ENCODE measurements around the gene NUDT5. TPM values are rescaled to one million over a fixed set of nuclear protein-coding genes. Genes with fewer than 3 reads are reported as not detected.
A peak's percentile ranks its signal among the peaks of the same experiment; 100 is the strongest.

NUDT5 gene
- total RNA-seq, 1 donor from 2014 or later = 68.4 TPM

DNA sequence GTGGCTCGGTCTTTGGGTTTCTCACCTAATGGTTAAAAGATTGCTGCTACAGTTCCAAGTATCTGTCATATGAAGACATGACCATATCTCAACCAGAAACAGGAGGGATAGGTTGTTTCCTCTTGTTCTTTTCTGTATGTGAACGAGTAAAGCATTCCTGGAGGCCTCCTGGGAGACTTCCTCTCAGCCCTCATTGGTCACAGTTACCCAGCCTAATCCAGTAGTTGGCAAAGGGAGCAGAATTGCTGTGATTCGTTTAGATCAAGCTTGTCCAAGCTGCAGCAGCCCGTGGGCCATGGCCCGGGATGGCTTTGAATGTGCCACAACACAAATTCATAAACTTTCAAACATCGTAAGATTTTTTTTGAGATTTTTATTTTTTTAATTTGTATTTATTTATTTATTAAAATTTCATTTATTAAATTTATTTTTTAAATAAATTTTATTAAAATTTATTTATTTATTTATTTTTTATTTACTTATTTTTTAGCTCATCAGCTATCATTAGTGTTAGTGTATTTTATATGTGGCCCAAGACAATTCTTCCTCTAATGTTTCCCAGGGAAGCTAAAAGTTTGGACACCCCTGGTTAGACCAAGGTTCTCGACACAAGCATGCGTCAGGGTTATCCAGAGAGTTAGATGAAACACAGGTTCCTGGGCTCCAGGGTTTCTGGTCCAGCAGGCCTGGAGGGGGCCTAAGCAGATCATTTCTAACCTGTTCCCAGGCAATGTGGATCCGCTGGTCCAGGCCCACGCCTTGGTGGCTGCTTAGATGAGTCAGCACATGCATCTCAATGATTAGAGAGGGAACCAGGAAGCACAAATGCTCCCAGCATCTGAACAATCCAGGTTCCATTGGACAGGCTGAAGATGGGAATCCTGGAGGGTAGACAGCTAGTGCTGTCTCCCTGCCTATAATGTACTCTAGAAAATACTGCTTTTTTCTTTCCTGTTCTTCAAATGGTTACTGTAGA lies 25.9 kb upstream of the NUDT5 start:
- TF ChIP-seq, protein P1, sequence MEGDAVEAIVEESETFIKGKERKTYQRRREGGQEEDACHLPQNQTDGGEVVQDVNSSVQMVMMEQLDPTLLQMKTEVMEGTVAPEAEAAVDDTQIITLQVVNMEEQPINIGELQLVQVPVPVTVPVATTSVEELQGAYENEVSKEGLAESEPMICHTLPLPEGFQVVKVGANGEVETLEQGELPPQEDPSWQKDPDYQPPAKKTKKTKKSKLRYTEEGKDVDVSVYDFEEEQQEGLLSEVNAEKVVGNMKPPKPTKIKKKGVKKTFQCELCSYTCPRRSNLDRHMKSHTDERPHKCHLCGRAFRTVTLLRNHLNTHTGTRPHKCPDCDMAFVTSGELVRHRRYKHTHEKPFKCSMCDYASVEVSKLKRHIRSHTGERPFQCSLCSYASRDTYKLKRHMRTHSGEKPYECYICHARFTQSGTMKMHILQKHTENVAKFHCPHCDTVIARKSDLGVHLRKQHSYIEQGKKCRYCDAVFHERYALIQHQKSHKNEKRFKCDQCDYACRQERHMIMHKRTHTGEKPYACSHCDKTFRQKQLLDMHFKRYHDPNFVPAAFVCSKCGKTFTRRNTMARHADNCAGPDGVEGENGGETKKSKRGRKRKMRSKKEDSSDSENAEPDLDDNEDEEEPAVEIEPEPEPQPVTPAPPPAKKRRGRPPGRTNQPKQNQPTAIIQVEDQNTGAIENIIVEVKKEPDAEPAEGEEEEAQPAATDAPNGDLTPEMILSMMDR (IDR thresholded peaks at IDR 0.05; ENCODE audit: insufficient read depth, low read length, severe bottlenecking) = no peak
- H3K27me3 ChIP-seq (ENCODE audit: control insufficient read depth, insufficient read depth, low read length) = no peaks in the 10 kb centered on the region
- FAIRE-seq (no peak), DNase-seq (ENCODE audit: low read depth) (peak; percentile 44)
- no peak overlapping the region for H3K4me3 ChIP-seq (ENCODE audit: low read depth, low read length)
- H3K36me3 ChIP-seq (ENCODE audit: control insufficient read depth, insufficient read depth, low read length) = peaks cover 5% of the 10 kb centered on the region

- FAIRE-seq = no peak
- Histone ChIP-seq H3K27me3 (ENCODE audit: control insufficient read depth, insufficient read depth, low read length) (no peaks in the 10 kb centered on the region), H3K4me3 (ENCODE audit: low read depth, low read length) (no peak overlapping the region), H3K36me3 (ENCODE audit: control insufficient read depth, insufficient read depth, low read length) (peaks cover 5% of the 10 kb centered on the region)
- TF ChIP-seq, protein P1 (IDR thresholded peaks at IDR 0.05; ENCODE audit: insufficient read depth, low read length, severe bottlenecking) = no peak
- DNase-seq (ENCODE audit: low read depth) = no peak
Measured at GRCh38 chr10:12218991-12219390, 23.3 kb upstream of the NUDT5 start.

GRCh38 chr10:12214763-12215218 lies 19.1 kb upstream of the NUDT5 start:
- TF ChIP-seq, protein P1 (IDR thresholded peaks at IDR 0.05; ENCODE audit: insufficient read depth, low read length, severe bottlenecking) = peak; percentile 51
- no peak overlapping the region for H3K4me3 ChIP-seq (ENCODE audit: low read depth, low read length)
- H3K27me3 ChIP-seq (ENCODE audit: control insufficient read depth, insufficient read depth, low read length) = no peaks in the 10 kb centered on the region
- DNase-seq (ENCODE audit: low read depth) = peak; percentile 37
- FAIRE-seq = no peak
- H3K36me3 ChIP-seq (ENCODE audit: control insufficient read depth, insufficient read depth, low read length) = peaks cover 6% of the 10 kb centered on the region

GRCh38 chr10:12214093-12214492 lies 18.4 kb upstream of the NUDT5 start:
- H3K27me3 ChIP-seq (ENCODE audit: control insufficient read depth, insufficient read depth, low read length) = no peaks in the 10 kb centered on the region
- H3K4me3 ChIP-seq (ENCODE audit: low read depth, low read length) = no peak overlapping the region
- H3K36me3 ChIP-seq (ENCODE audit: control insufficient read depth, insufficient read depth, low read length) = peaks cover 7% of the 10 kb centered on the region
- DNase-seq (ENCODE audit: low read depth) (no peak), FAIRE-seq (no peak)
- TF ChIP-seq, protein P1 (IDR thresholded peaks at IDR 0.05; ENCODE audit: insufficient read depth, low read length, severe bottlenecking) = no peak

DNA sequence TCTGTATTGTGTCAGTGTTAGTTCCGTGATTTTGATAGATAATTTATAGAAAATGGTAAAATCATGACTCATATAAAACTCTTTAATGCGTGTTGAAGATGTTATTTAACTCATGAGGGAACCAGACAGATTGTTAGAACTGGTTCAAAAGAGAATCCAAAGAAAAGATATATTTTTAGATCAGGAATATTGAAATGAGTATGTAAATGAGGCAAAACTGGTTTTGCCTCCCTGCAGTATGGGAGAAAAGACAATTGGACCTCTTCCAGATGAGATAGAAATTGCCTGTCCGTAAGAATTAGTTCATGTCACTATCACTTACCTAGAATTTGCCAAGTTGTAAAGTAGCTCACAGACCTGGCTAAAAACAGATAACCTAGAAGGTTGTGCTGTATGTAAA lies 17.9 kb upstream of the NUDT5 start:
- no peak for DNase-seq (ENCODE audit: low read depth)
- Histone ChIP-seq H3K4me3 (ENCODE audit: low read depth, low read length) (no peak overlapping the region), H3K36me3 (ENCODE audit: control insufficient read depth, insufficient read depth, low read length) (peaks cover 8% of the 10 kb centered on the region), H3K27me3 (ENCODE audit: control insufficient read depth, insufficient read depth, low read length) (no peaks in the 10 kb centered on the region)
- no peak for FAIRE-seq
- TF ChIP-seq, protein P1 (IDR thresholded peaks at IDR 0.05; ENCODE audit: insufficient read depth, low read length, severe bottlenecking) = no peak
